Measurements from ENCODE around the gene NUP98.

DNA sequence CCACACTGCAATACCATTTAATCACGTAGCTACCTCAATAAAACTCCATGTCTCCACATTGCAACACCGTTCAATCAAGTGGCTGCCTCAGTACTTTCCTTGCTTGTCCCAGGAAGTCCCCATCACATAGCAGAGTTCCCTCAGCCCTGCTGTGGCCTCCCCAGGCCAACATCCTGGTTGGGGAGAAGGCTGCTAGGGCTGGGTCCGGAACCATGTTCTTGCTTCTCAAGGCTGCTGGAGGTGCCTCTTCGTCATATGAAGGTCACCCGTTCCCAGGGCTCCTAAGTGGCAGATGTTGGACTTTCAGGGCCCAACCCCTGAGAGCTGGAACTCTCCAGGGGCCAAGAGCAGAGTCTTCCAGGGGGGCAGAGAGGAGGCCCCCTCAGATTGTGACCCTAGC is 158.8 kb downstream of the NUP98 start:
- TF ChIP-seq, protein P1, sequence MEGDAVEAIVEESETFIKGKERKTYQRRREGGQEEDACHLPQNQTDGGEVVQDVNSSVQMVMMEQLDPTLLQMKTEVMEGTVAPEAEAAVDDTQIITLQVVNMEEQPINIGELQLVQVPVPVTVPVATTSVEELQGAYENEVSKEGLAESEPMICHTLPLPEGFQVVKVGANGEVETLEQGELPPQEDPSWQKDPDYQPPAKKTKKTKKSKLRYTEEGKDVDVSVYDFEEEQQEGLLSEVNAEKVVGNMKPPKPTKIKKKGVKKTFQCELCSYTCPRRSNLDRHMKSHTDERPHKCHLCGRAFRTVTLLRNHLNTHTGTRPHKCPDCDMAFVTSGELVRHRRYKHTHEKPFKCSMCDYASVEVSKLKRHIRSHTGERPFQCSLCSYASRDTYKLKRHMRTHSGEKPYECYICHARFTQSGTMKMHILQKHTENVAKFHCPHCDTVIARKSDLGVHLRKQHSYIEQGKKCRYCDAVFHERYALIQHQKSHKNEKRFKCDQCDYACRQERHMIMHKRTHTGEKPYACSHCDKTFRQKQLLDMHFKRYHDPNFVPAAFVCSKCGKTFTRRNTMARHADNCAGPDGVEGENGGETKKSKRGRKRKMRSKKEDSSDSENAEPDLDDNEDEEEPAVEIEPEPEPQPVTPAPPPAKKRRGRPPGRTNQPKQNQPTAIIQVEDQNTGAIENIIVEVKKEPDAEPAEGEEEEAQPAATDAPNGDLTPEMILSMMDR (IDR thresholded peaks at IDR 0.05): no peak
- TF ChIP-seq ELF1 (IDR thresholded peaks at IDR 0.05) (no peak), CHD2 (IDR thresholded peaks at IDR 0.05; ENCODE audit: low read length, partially characterized antibody) (no peak), POLR2AphosphoS5 (IDR thresholded peaks at IDR 0.05; ENCODE audit: low read depth, low read length) (no peak), REST (IDR thresholded peaks at IDR 0.05; ENCODE audit: low read depth, low read length) (no peak), EZH2phosphoT487 (IDR thresholded peaks at IDR 0.05; ENCODE audit: borderline replicate concordance, low read depth) (no peak), FOXJ3 (CRISPR knock-in tag; IDR thresholded peaks at IDR 0.05) (no peak)
- TF ChIP-seq, protein P2, sequence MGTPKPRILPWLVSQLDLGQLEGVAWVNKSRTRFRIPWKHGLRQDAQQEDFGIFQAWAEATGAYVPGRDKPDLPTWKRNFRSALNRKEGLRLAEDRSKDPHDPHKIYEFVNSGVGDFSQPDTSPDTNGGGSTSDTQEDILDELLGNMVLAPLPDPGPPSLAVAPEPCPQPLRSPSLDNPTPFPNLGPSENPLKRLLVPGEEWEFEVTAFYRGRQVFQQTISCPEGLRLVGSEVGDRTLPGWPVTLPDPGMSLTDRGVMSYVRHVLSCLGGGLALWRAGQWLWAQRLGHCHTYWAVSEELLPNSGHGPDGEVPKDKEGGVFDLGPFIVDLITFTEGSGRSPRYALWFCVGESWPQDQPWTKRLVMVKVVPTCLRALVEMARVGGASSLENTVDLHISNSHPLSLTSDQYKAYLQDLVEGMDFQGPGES (IDR thresholded peaks at IDR 0.05; ENCODE audit: low read depth, low read length): no peak
- TF ChIP-seq, protein P3, sequence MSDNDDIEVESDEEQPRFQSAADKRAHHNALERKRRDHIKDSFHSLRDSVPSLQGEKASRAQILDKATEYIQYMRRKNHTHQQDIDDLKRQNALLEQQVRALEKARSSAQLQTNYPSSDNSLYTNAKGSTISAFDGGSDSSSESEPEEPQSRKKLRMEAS (IDR thresholded peaks at IDR 0.05; ENCODE audit: low read depth): no peak

All from SK-N-SH (cell line).